ENCODE measurements around the gene NFIA.
A peak's percentile ranks its signal among the peaks of the same experiment; 100 is the strongest.

Gene NFIA

DNA sequence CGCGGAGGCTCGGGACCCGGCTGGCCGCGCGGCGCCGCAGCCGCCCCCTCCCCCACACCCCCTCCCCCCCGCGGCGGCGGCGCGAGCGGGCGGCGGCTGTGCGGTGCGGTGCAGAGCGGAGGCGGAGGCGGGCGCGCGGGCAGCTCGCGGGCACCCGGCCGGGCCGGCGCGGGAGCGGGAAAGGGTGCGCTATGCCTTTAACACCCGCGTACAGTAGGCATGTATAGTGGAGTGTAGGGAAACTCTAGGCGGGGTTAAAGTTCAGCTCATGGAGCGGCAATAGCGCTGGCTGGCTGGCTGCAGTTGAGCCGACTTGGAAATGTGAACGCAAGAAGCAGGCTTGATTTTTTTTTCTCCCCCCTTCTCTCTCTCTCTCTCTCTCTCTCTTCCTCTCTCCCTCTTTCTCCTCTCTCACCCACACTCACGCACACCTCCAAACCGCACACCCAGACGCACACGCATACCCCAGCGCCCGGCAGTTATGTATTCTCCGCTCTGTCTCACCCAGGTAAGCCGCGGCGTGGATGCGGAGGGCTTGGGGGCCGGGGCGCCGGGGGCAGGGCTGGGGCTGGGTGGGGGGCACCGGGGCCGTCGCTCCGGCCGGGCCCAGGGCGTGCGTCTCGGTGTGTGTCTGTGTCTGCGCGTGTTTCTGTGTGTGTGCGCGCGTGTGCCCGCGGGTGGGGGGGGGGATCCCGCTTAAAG is at the start of gene NFIA (continued):
- TF ChIP-seq, protein P1, sequence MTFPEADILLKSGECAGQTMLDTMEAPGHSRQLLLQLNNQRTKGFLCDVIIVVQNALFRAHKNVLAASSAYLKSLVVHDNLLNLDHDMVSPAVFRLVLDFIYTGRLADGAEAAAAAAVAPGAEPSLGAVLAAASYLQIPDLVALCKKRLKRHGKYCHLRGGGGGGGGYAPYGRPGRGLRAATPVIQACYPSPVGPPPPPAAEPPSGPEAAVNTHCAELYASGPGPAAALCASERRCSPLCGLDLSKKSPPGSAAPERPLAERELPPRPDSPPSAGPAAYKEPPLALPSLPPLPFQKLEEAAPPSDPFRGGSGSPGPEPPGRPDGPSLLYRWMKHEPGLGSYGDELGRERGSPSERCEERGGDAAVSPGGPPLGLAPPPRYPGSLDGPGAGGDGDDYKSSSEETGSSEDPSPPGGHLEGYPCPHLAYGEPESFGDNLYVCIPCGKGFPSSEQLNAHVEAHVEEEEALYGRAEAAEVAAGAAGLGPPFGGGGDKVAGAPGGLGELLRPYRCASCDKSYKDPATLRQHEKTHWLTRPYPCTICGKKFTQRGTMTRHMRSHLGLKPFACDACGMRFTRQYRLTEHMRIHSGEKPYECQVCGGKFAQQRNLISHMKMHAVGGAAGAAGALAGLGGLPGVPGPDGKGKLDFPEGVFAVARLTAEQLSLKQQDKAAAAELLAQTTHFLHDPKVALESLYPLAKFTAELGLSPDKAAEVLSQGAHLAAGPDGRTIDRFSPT (tag by site-specific recombination; IDR thresholded peaks at IDR 0.05) = no peak
- TF ChIP-seq ZNF266 (tag by site-specific recombination; IDR thresholded peaks at IDR 0.05; ENCODE audit: low read depth) = no peak
- no peak for TF ChIP-seq ZNF10 (tag by site-specific recombination; IDR thresholded peaks at IDR 0.05)
- no peak for TF ChIP-seq KLF9 (tag by site-specific recombination; IDR thresholded peaks at IDR 0.05; ENCODE audit: low read depth)
- TF ChIP-seq, protein P2, sequence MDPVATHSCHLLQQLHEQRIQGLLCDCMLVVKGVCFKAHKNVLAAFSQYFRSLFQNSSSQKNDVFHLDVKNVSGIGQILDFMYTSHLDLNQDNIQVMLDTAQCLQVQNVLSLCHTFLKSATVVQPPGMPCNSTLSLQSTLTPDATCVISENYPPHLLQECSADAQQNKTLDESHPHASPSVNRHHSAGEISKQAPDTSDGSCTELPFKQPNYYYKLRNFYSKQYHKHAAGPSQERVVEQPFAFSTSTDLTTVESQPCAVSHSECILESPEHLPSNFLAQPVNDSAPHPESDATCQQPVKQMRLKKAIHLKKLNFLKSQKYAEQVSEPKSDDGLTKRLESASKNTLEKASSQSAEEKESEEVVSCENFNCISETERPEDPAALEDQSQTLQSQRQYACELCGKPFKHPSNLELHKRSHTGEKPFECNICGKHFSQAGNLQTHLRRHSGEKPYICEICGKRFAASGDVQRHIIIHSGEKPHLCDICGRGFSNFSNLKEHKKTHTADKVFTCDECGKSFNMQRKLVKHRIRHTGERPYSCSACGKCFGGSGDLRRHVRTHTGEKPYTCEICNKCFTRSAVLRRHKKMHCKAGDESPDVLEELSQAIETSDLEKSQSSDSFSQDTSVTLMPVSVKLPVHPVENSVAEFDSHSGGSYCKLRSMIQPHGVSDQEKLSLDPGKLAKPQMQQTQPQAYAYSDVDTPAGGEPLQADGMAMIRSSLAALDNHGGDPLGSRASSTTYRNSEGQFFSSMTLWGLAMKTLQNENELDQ (tag by site-specific recombination; IDR thresholded peaks at IDR 0.05; ENCODE audit: low read depth) = no peak
- no peak for TF ChIP-seq ZNF585B (tag by site-specific recombination; IDR thresholded peaks at IDR 0.05)
- TF ChIP-seq ZNF660 (tag by site-specific recombination; IDR thresholded peaks at IDR 0.05) = no peak
- TF ChIP-seq ZNF768 (tag by site-specific recombination; IDR thresholded peaks at IDR 0.05) = no peak
- TF ChIP-seq, protein P3, sequence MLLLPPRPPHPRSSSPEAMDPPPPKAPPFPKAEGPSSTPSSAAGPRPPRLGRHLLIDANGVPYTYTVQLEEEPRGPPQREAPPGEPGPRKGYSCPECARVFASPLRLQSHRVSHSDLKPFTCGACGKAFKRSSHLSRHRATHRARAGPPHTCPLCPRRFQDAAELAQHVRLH (tag by site-specific recombination; IDR thresholded peaks at IDR 0.05) = peak; percentile 78
- TF ChIP-seq ZNF354C (tag by site-specific recombination; IDR thresholded peaks at IDR 0.05; ENCODE audit: borderline replicate concordance, low read depth) = no peak
- no peak for TF ChIP-seq ZNF274 (IDR thresholded peaks at IDR 0.05; ENCODE audit: low read length)
- no peak for TF ChIP-seq ZNF274 (tag by site-specific recombination; IDR thresholded peaks at IDR 0.05; ENCODE audit: borderline replicate concordance)
- no peak for TF ChIP-seq ZNF664 (tag by site-specific recombination; IDR thresholded peaks at IDR 0.05)
- TF ChIP-seq GLI4 (tag by site-specific recombination; IDR thresholded peaks at IDR 0.05) = 0 out of 2 replicates have a peak, but pooled peaks have one; percentile 54
- no peak for TF ChIP-seq ZFP3 (tag by site-specific recombination; IDR thresholded peaks at IDR 0.05; ENCODE audit: low read depth)
- peak; percentile 65; the same call in 1 of the 2 replicates for TF ChIP-seq ZBTB20 (tag by site-specific recombination; IDR thresholded peaks at IDR 0.05)
- TF ChIP-seq WT1 (tag by site-specific recombination; IDR thresholded peaks at IDR 0.05) = 0 out of 2 replicates have a peak, but pooled peaks have one; percentile 8
- peak; percentile 16; the same call in 1 of the 2 replicates for TF ChIP-seq ZNF341 (tag by site-specific recombination; IDR thresholded peaks at IDR 0.05; ENCODE audit: low read depth)
- no peak for TF ChIP-seq ZNF133 (tag by site-specific recombination; IDR thresholded peaks at IDR 0.05)
- no peak for TF ChIP-seq YY1 (tag by site-specific recombination; IDR thresholded peaks at IDR 0.05)
- no peak for TF ChIP-seq ZNF521 (tag by site-specific recombination; IDR thresholded peaks at IDR 0.05)
- TF ChIP-seq ZNF426 (tag by site-specific recombination; IDR thresholded peaks at IDR 0.05) = no peak
- no peak for TF ChIP-seq MYNN (tag by site-specific recombination; IDR thresholded peaks at IDR 0.05; ENCODE audit: borderline replicate concordance)
- TF ChIP-seq ZNF366 (tag by site-specific recombination; conservative IDR thresholded peaks at IDR 0.05) = peak; percentile 81
- TF ChIP-seq ZNF596 (tag by site-specific recombination; IDR thresholded peaks at IDR 0.05) = peak; percentile 94
- TF ChIP-seq KLF10 (tag by site-specific recombination; IDR thresholded peaks at IDR 0.05) = no peak
- TF ChIP-seq, protein P4, sequence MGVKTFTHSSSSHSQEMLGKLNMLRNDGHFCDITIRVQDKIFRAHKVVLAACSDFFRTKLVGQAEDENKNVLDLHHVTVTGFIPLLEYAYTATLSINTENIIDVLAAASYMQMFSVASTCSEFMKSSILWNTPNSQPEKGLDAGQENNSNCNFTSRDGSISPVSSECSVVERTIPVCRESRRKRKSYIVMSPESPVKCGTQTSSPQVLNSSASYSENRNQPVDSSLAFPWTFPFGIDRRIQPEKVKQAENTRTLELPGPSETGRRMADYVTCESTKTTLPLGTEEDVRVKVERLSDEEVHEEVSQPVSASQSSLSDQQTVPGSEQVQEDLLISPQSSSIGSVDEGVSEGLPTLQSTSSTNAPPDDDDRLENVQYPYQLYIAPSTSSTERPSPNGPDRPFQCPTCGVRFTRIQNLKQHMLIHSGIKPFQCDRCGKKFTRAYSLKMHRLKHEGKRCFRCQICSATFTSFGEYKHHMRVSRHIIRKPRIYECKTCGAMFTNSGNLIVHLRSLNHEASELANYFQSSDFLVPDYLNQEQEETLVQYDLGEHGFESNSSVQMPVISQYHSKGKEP (tag by site-specific recombination; IDR thresholded peaks at IDR 0.05) = no peak
- TF ChIP-seq, protein P5, sequence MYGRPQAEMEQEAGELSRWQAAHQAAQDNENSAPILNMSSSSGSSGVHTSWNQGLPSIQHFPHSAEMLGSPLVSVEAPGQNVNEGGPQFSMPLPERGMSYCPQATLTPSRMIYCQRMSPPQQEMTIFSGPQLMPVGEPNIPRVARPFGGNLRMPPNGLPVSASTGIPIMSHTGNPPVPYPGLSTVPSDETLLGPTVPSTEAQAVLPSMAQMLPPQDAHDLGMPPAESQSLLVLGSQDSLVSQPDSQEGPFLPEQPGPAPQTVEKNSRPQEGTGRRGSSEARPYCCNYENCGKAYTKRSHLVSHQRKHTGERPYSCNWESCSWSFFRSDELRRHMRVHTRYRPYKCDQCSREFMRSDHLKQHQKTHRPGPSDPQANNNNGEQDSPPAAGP (tag by site-specific recombination; IDR thresholded peaks at IDR 0.05) = peak; percentile 58
- no peak for TF ChIP-seq ZNF416 (tag by site-specific recombination; IDR thresholded peaks at IDR 0.05)
- no peak for TF ChIP-seq ZNF114 (tag by site-specific recombination; IDR thresholded peaks at IDR 0.05)
- TF ChIP-seq BCL11B (tag by site-specific recombination; IDR thresholded peaks at IDR 0.05; ENCODE audit: low read depth) = peak; percentile 80
- TF ChIP-seq ZNF335 (tag by site-specific recombination; conservative IDR thresholded peaks at IDR 0.05) = peak; percentile 83
- TF ChIP-seq, protein P6, sequence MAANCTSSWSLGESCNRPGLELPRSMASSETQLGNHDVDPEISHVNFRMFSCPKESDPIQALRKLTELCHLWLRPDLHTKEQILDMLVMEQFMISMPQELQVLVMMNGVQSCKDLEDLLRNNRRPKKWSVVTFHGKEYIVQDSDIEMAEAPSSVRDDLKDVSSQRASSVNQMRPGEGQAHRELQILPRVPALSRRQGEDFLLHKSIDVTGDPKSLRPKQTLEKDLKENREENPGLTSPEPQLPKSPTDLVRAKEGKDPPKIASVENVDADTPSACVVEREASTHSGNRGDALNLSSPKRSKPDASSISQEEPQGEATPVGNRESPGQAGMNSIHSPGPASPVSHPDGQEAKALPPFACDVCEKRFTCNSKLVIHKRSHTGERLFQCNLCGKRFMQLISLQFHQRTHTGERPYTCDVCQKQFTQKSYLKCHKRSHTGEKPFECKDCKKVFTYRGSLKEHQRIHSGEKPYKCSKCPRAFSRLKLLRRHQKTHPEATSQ (tag by site-specific recombination; IDR thresholded peaks at IDR 0.05) = no peak

Measured in HEK293 (cell line).